K562 (cell line): Measurements from ENCODE around the gene TTLL9. TPM values are rescaled to one million over a fixed set of nuclear protein-coding genes. Genes with fewer than 3 reads are reported as not detected.

Experiments used
- FOS ChIP-seq: IDR thresholded peaks from 3 replicates; pipeline ENCODE4 v1.6.1; 2011; ENCODE audit not compliant: insufficient read length; ENCODE audit errors: extremely low read depth
- HMBOX1 ChIP-seq: sonication (generic); IDR thresholded peaks from 2 replicates; pipeline ENCODE4 v1.6.1; 2016
- PKNOX1 ChIP-seq: fragments of 450-650 bp; IDR thresholded peaks from 2 replicates; pipeline ENCODE4 v1.6.1; 2016
- TCF3 ChIP-seq: sonication (generic); formaldehyde crosslinking; IDR thresholded peaks from 2 replicates; pipeline ENCODE4 v1.4.0; 2020; ENCODE audit warnings: mild to moderate bottlenecking, missing genetic modification reagents
- THAP7 ChIP-seq: fragments of 250-450 bp; sonication (Bioruptor Pico); IDR thresholded peaks from 2 replicates; pipeline ENCODE4 v1.5.0; 2021
- XRCC5 ChIP-seq: fragments of 200-400 bp; formaldehyde crosslinking; IDR thresholded peaks from 2 replicates; pipeline ENCODE4 v1.6.1; 2017; ENCODE audit warnings: low read depth, mild to moderate bottlenecking, low read length
- polyA plus RNA-seq, 8 experiments: library from polyadenylated mRNA; depleted of rRNA in 4 of 8; stranded (reverse) in 5 of 8; unstranded in 3 of 8; fragments of >200 nt; fragmentation: Nextera tagmentation in 2 of 8; fragmentation: Illumina TruSeq in 1 of 8; extraction: Ambion mirVana in 2 of 8; extraction: Trizol in 1 of 8; gene quantifications; 2 replicates each; pipeline versions ENCODE4 v1.2.1 to v1.2.3, GENCODE V29; 2011 to 2014; ENCODE audit warnings: inconsistent platforms in 1 of 8, missing spikeins in 1 of 8
- total RNA-seq, 7 experiments: library from RNA; depleted of rRNA in 6 of 7; stranded (reverse); fragments of >200 nt in 6 of 7; fragmentation: Illumina TruSeq in 2 of 7; extraction: Trizol in 2 of 7; gene quantifications; 2 replicates each; pipeline versions ENCODE4 v1.2.1 to v1.2.3, GENCODE V29; 2011 to 2021; ENCODE audit warnings: low replicate concordance in 1 of 7
- TF ChIP-seq, protein P1 (sequence below), 2 experiments: fragments of 450-650 bp in 1 of 2; sonication (generic) in 1 of 2; formaldehyde crosslinking in 1 of 2; IDR thresholded peaks; 2 replicates each; pipeline versions ENCODE4 v1.7.1 to v1.9.0; 2016 to 2022; ENCODE audit warnings: inconsistent platforms in 1 of 2, mild to moderate bottlenecking in 1 of 2, missing genetic modification reagents in 1 of 2
- TF ChIP-seq, protein P2 (sequence below): fragments of 250-450 bp; sonication (Bioruptor Pico); IDR thresholded peaks from 2 replicates; pipeline ENCODE4 v1.4.0; 2020; ENCODE audit warnings: mild to moderate bottlenecking, moderate library complexity

The TTLL9 gene
- total and polyA plus RNA-seq, 9 of the 15 experiments (the other 6 are each of a cell fraction or from before 2014, with no cell fraction given), result 0.06 to 0.07 TPM; not detected in 7

- TF ChIP-seq, protein P1, sequence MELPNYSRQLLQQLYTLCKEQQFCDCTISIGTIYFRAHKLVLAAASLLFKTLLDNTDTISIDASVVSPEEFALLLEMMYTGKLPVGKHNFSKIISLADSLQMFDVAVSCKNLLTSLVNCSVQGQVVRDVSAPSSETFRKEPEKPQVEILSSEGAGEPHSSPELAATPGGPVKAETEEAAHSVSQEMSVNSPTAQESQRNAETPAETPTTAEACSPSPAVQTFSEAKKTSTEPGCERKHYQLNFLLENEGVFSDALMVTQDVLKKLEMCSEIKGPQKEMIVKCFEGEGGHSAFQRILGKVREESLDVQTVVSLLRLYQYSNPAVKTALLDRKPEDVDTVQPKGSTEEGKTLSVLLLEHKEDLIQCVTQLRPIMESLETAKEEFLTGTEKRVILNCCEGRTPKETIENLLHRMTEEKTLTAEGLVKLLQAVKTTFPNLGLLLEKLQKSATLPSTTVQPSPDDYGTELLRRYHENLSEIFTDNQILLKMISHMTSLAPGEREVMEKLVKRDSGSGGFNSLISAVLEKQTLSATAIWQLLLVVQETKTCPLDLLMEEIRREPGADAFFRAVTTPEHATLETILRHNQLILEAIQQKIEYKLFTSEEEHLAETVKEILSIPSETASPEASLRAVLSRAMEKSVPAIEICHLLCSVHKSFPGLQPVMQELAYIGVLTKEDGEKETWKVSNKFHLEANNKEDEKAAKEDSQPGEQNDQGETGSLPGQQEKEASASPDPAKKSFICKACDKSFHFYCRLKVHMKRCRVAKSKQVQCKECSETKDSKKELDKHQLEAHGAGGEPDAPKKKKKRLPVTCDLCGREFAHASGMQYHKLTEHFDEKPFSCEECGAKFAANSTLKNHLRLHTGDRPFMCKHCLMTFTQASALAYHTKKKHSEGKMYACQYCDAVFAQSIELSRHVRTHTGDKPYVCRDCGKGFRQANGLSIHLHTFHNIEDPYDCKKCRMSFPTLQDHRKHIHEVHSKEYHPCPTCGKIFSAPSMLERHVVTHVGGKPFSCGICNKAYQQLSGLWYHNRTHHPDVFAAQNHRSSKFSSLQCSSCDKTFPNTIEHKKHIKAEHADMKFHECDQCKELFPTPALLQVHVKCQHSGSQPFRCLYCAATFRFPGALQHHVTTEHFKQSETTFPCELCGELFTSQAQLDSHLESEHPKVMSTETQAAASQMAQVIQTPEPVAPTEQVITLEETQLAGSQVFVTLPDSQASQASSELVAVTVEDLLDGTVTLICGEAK (IDR thresholded peaks at IDR 0.05), result no peak
- TF ChIP-seq, protein P1 (CRISPR knock-in tag; IDR thresholded peaks at IDR 0.05), result no peak
- TF ChIP-seq FOS, result no peak
- no peak for TF ChIP-seq THAP7 (CRISPR knock-in tag)
- no peak for TF ChIP-seq HMBOX1
- no peak for TF ChIP-seq PKNOX1
- TF ChIP-seq TCF3 (CRISPR knock-in tag), result no peak
- TF ChIP-seq, protein P2, sequence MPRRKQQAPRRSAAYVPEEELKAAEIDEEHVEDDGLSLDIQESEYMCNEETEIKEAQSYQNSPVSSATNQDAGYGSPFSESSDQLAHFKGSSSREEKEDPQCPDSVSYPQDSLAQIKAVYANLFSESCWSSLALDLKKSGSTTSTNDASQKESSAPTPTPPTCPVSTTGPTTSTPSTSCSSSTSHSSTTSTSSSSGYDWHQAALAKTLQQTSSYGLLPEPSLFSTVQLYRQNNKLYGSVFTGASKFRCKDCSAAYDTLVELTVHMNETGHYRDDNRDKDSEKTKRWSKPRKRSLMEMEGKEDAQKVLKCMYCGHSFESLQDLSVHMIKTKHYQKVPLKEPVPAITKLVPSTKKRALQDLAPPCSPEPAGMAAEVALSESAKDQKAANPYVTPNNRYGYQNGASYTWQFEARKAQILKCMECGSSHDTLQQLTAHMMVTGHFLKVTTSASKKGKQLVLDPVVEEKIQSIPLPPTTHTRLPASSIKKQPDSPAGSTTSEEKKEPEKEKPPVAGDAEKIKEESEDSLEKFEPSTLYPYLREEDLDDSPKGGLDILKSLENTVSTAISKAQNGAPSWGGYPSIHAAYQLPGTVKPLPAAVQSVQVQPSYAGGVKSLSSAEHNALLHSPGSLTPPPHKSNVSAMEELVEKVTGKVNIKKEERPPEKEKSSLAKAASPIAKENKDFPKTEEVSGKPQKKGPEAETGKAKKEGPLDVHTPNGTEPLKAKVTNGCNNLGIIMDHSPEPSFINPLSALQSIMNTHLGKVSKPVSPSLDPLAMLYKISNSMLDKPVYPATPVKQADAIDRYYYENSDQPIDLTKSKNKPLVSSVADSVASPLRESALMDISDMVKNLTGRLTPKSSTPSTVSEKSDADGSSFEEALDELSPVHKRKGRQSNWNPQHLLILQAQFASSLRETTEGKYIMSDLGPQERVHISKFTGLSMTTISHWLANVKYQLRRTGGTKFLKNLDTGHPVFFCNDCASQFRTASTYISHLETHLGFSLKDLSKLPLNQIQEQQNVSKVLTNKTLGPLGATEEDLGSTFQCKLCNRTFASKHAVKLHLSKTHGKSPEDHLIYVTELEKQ (CRISPR knock-in tag), result no peak
- no peak for TF ChIP-seq XRCC5
Observed at GRCh38 chr20:31861135-31861384, 9.4 kb upstream of the TTLL9 start (continued).
